Panc1 (cell line): Measurements from ENCODE around the gene MLX.

Source experiments
- POLR2AphosphoS5 ChIP-seq: IDR thresholded peaks from 2 replicates; pipeline ENCODE4 v1.6.1; 2012; ENCODE audit warnings: mild to moderate bottlenecking, low read depth, low read length, moderate library complexity
- SIN3A ChIP-seq: IDR thresholded peaks from 2 replicates; pipeline ENCODE4 v1.6.1; 2012; ENCODE audit warnings: low read depth, mild to moderate bottlenecking, low read length, moderate library complexity, borderline replicate concordance; ENCODE audit not compliant: insufficient read depth
- TCF7L2 ChIP-seq: IDR thresholded peaks from 2 replicates; pipeline ENCODE4 v1.6.1; 2011; ENCODE audit warnings: mild to moderate bottlenecking, low read depth, low read length, inconsistent platforms
- TF ChIP-seq, protein P1 (sequence below): fragments of 450-650 bp; IDR thresholded peaks from 2 replicates; pipeline ENCODE4 v1.5.1; 2017; ENCODE audit warnings: mild to moderate bottlenecking

DNA sequence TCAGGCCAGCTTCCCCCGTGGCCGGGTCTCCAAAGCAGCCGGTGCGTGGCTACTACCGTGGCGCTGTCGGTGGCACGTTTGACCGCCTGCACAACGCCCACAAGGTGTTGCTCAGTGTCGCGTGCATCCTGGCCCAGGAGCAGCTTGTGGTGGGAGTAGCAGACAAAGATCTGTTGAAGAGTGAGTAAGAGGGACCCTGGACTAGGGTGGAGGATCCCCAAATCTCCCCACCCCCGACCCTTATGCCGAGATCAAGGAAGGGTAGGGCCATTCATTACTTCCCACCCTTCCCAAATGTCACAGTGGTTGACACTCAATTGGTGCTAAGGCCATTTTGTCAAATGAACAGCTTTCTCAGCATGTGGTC is 3.8 kb upstream of the MLX start:
- no peak for TF ChIP-seq SIN3A
- TF ChIP-seq, protein P1, sequence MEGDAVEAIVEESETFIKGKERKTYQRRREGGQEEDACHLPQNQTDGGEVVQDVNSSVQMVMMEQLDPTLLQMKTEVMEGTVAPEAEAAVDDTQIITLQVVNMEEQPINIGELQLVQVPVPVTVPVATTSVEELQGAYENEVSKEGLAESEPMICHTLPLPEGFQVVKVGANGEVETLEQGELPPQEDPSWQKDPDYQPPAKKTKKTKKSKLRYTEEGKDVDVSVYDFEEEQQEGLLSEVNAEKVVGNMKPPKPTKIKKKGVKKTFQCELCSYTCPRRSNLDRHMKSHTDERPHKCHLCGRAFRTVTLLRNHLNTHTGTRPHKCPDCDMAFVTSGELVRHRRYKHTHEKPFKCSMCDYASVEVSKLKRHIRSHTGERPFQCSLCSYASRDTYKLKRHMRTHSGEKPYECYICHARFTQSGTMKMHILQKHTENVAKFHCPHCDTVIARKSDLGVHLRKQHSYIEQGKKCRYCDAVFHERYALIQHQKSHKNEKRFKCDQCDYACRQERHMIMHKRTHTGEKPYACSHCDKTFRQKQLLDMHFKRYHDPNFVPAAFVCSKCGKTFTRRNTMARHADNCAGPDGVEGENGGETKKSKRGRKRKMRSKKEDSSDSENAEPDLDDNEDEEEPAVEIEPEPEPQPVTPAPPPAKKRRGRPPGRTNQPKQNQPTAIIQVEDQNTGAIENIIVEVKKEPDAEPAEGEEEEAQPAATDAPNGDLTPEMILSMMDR, result no peak
- no peak for TF ChIP-seq POLR2AphosphoS5
- TF ChIP-seq TCF7L2, result no peak
